GM23338 (cell line): ENCODE data around the gene NRP2. TPM values are rescaled to one million over a fixed set of nuclear protein-coding genes. Genes with fewer than 3 reads are reported as not detected.

Source experiments
- ATAC-seq: fragments of 200-7000 bp; cut with Tn5 transposase; 3 replicates; pipeline ENCODE4 v1.9.1; 2020
- DNase-seq: peaks from one replicate; pipeline ENCODE4 v3.0.0-alpha.2; 2015; ENCODE audit warnings: low spot score
- H2AFZ ChIP-seq: fragments of 200-600 bp; sonication (generic); 2 replicates; pipeline ENCODE4 v1.8.0; 2016; ENCODE audit warnings: antibody characterized with exemption, mild to moderate bottlenecking, moderate library complexity
- H3F3A ChIP-seq: fragments of 200-600 bp; sonication (generic); replicated peaks from 2 replicates; pipeline ENCODE4 v1.8.0; 2017; ENCODE audit warnings: antibody characterized with exemption, mixed run types, low read depth
- H3K27ac ChIP-seq: fragments of 200-600 bp; sonication (generic); 2 replicates; pipeline ENCODE4 v1.6.1; 2016; ENCODE audit warnings: low read depth
- H3K27me3 ChIP-seq: fragments of 200-600 bp; sonication (generic); 2 replicates; pipeline ENCODE4 v1.8.0; 2016; ENCODE audit warnings: mild to moderate bottlenecking, mixed run types, moderate library complexity; ENCODE audit not compliant: insufficient read depth
- H3K36me3 ChIP-seq: fragments of 200-600 bp; sonication (generic); 2 replicates; pipeline ENCODE4 v1.8.0; 2016; ENCODE audit warnings: mild to moderate bottlenecking; ENCODE audit not compliant: insufficient read depth
- H3K4me1 ChIP-seq: fragments of 200-600 bp; sonication (generic); 2 replicates; pipeline ENCODE4 v1.8.0; 2016; ENCODE audit warnings: mild to moderate bottlenecking, moderate library complexity; ENCODE audit not compliant: insufficient read depth
- H3K4me2 ChIP-seq: fragments of 200-600 bp; sonication (generic); 2 replicates; pipeline ENCODE4 v1.7.1; 2017; ENCODE audit warnings: mixed run types
- H3K4me3 ChIP-seq: fragments of 200-600 bp; sonication (generic); 2 replicates; pipeline ENCODE4 v1.6.1; 2016; ENCODE audit warnings: mixed run types
- H3K79me2 ChIP-seq: fragments of 200-600 bp; sonication (generic); replicated peaks from 2 replicates; pipeline ENCODE4 v1.8.0; 2017; ENCODE audit warnings: mild to moderate bottlenecking; ENCODE audit not compliant: insufficient read depth
- H3K9me2 ChIP-seq: fragments of 200-600 bp; sonication (generic); 2 replicates; pipeline ENCODE4 v1.8.0; 2017; ENCODE audit not compliant: insufficient read depth
- H4K20me1 ChIP-seq: fragments of 200-600 bp; sonication (generic); replicated peaks from 2 replicates; pipeline ENCODE4 v1.8.0; 2017; ENCODE audit warnings: mild to moderate bottlenecking; ENCODE audit not compliant: insufficient read depth
- H3K27ac Mint-ChIP-seq: 2 replicates; pipeline ENCODE4 v1.8.0; 2020; ENCODE audit warnings: inconsistent platforms, mild to moderate bottlenecking, moderate library complexity, mixed read lengths
- H3K27me3 Mint-ChIP-seq: 3 replicates; pipeline ENCODE4 v1.8.0; 2022; ENCODE audit warnings: low read depth, mild to moderate bottlenecking, moderate library complexity, mixed read lengths, inconsistent platforms; ENCODE audit not compliant: insufficient read depth, poor library complexity
- H3K36me3 Mint-ChIP-seq: 3 replicates; pipeline ENCODE4 v1.8.0; 2021; ENCODE audit warnings: low read depth, mild to moderate bottlenecking, inconsistent platforms, moderate library complexity, mixed read lengths
- H3K4me1 Mint-ChIP-seq: 3 replicates; pipeline ENCODE4 v1.8.0; 2020; ENCODE audit warnings: mild to moderate bottlenecking, inconsistent platforms, mixed read lengths
- H3K4me3 Mint-ChIP-seq: 3 replicates; pipeline ENCODE4 v1.8.0; 2021; ENCODE audit warnings: moderate library complexity, mild to moderate bottlenecking, inconsistent platforms, mixed read lengths
- H3K9me3 Mint-ChIP-seq: 3 replicates; pipeline ENCODE4 v1.8.0; 2020; ENCODE audit warnings: moderate library complexity, mild to moderate bottlenecking, inconsistent platforms, mixed read lengths
- CREB1 ChIP-seq: fragments of 250-450 bp; sonication (Bioruptor Pico); IDR thresholded peaks from 2 replicates; pipeline ENCODE4 v1.5.0; 2020; ENCODE audit warnings: low read depth, mild to moderate bottlenecking, moderate library complexity
- EZH2 ChIP-seq: fragments of 200-600 bp; sonication (generic); IDR thresholded peaks from one replicate; pipeline ENCODE4 v1.8.0; 2017; ENCODE audit warnings: antibody characterized with exemption, mild to moderate bottlenecking, low read depth; ENCODE audit not compliant: unreplicated experiment
- EZH2phosphoT487 ChIP-seq: fragments of 200-600 bp; sonication (generic); IDR thresholded peaks from one replicate; pipeline ENCODE4 v1.8.1; 2018; ENCODE audit warnings: antibody characterized with exemption; ENCODE audit not compliant: unreplicated experiment
- JUNB ChIP-seq: IDR thresholded peaks from one replicate; pipeline ENCODE4 v1.6.1; 2016; ENCODE audit warnings: antibody characterized with exemption; ENCODE audit not compliant: unreplicated experiment
- NANOG ChIP-seq: IDR thresholded peaks from 2 replicates; pipeline ENCODE4 v1.6.1; 2016; ENCODE audit warnings: antibody characterized with exemption, borderline replicate concordance
- POLR2AphosphoS5 ChIP-seq: IDR thresholded peaks from 2 replicates; pipeline ENCODE4 v1.6.1; 2016; ENCODE audit warnings: antibody characterized with exemption, low read depth
- STAT1 ChIP-seq: IDR thresholded peaks from one replicate; pipeline ENCODE4 v1.6.1; 2016; ENCODE audit warnings: antibody characterized with exemption; ENCODE audit not compliant: unreplicated experiment
- ZNF114 ChIP-seq: fragments of 250-450 bp; sonication (Bioruptor Pico); IDR thresholded peaks from 2 replicates; pipeline ENCODE4 v1.5.0; 2020; ENCODE audit warnings: mild to moderate bottlenecking, moderate library complexity
- ZNF331 ChIP-seq: fragments of 250-450 bp; sonication (Bioruptor Pico); IDR thresholded peaks from 2 replicates; pipeline ENCODE4 v1.5.0; 2020; ENCODE audit warnings: low read depth, mild to moderate bottlenecking, moderate library complexity
- polyA plus RNA-seq: library from polyadenylated mRNA; unstranded; fragments of >200 nt; fragmentation: Nextera tagmentation; extraction: Ambion mirVana; gene quantifications from 2 replicates; pipeline ENCODE4 v1.2.1, GENCODE V29; 2016
- total RNA-seq: library from RNA; depleted of rRNA; stranded (reverse); fragments of >200 nt; shearing (Covaris generic); gene quantifications from 2 replicates; pipeline ENCODE4 v1.2.3, GENCODE V29; 2014
- TF ChIP-seq, protein P1 (sequence below), 2 experiments: fragments of 200-600 bp in 1 of 2; sonication (generic) in 1 of 2; conservative IDR thresholded peaks; 2 replicates each; pipeline versions ENCODE4 v1.5.1 to v1.6.1; 2016 to 2017; ENCODE audit warnings: antibody characterized with exemption in 2 of 2, low read depth in 2 of 2, mild to moderate bottlenecking in 2 of 2, moderate library complexity in 1 of 2
- TF ChIP-seq, protein P2 (sequence below): IDR thresholded peaks from one replicate; pipeline ENCODE4 v1.6.1; 2018; ENCODE audit warnings: antibody characterized with exemption; ENCODE audit not compliant: unreplicated experiment
- TF ChIP-seq, protein P3 (sequence below): IDR thresholded peaks from 2 replicates; pipeline ENCODE4 v1.6.1; 2016; ENCODE audit warnings: antibody characterized with exemption
- TF ChIP-seq, protein P4 (sequence below): fragments of 250-450 bp; sonication (Bioruptor Pico); IDR thresholded peaks from 2 replicates; pipeline ENCODE4 v1.5.0; 2020; ENCODE audit warnings: mild to moderate bottlenecking, moderate library complexity

Gene NRP2
- total and polyA plus RNA-seq, 2 experiments from 2014 or later = 18.4 to 22.0 TPM

DNA sequence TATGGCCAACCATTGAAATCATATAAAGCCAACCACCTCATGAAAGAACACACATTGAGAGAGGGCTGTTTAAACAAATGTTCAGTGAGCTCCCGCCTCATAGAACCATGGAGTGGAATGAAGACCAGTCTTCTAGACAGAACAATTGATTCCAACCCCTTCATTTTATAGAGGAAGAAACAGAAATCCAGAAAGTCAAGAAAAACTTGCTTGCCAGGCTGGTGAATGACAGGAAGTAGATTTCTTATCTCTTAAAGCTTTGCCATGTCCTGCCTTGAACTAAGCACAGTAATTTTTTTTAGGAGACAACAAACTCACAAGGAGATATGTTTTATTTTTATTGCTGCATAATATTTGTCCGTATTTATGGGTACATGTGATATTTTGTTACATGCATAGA, 16.5 kb upstream of the NRP2 start:
- no peak for ATAC-seq
- H3K4me1 ChIP-seq = peaks cover 9% of the 10 kb centered on the region; the same call in 1 of the 2 replicates
- Mint-ChIP-seq H3K9me3 (peaks cover 3% of the 10 kb centered on the region; the same call in 1 of the 3 replicates), H3K4me1 (peaks cover 8% of the 10 kb centered on the region), H3K4me3 (no peak overlapping the region), H3K36me3 (peaks cover 4% of the 10 kb centered on the region; the same call in 2 of the 3 replicates), H3K27me3 (no peaks in the 10 kb centered on the region), H3K27ac (no peak overlapping the region)
- H2AFZ ChIP-seq = no peak overlapping the region
- no peak overlapping the region for H3K4me3 ChIP-seq
- no peaks in the 10 kb centered on the region for H3K36me3 ChIP-seq
- H3K9me2 ChIP-seq = peaks cover 3% of the 10 kb centered on the region; the same call in 1 of the 2 replicates
- no peaks in the 10 kb centered on the region for H4K20me1 ChIP-seq
- no peak overlapping the region for H3K4me2 ChIP-seq
- no peaks in the 10 kb centered on the region for H3K27me3 ChIP-seq
- no peak overlapping the region for H3K27ac ChIP-seq
- no peak for DNase-seq
- no peaks in the 10 kb centered on the region for H3K79me2 ChIP-seq
- no peaks in the 10 kb centered on the region for H3F3A ChIP-seq
- no peak for TF ChIP-seq STAT1
- TF ChIP-seq EZH2phosphoT487 = no peak
- TF ChIP-seq CREB1 (CRISPR knock-in tag) = no peak
- TF ChIP-seq, protein P1, sequence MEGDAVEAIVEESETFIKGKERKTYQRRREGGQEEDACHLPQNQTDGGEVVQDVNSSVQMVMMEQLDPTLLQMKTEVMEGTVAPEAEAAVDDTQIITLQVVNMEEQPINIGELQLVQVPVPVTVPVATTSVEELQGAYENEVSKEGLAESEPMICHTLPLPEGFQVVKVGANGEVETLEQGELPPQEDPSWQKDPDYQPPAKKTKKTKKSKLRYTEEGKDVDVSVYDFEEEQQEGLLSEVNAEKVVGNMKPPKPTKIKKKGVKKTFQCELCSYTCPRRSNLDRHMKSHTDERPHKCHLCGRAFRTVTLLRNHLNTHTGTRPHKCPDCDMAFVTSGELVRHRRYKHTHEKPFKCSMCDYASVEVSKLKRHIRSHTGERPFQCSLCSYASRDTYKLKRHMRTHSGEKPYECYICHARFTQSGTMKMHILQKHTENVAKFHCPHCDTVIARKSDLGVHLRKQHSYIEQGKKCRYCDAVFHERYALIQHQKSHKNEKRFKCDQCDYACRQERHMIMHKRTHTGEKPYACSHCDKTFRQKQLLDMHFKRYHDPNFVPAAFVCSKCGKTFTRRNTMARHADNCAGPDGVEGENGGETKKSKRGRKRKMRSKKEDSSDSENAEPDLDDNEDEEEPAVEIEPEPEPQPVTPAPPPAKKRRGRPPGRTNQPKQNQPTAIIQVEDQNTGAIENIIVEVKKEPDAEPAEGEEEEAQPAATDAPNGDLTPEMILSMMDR (conservative IDR thresholded peaks at IDR 0.05; ENCODE audit: low read depth in 2 of 2) = no peak
- TF ChIP-seq, protein P2, sequence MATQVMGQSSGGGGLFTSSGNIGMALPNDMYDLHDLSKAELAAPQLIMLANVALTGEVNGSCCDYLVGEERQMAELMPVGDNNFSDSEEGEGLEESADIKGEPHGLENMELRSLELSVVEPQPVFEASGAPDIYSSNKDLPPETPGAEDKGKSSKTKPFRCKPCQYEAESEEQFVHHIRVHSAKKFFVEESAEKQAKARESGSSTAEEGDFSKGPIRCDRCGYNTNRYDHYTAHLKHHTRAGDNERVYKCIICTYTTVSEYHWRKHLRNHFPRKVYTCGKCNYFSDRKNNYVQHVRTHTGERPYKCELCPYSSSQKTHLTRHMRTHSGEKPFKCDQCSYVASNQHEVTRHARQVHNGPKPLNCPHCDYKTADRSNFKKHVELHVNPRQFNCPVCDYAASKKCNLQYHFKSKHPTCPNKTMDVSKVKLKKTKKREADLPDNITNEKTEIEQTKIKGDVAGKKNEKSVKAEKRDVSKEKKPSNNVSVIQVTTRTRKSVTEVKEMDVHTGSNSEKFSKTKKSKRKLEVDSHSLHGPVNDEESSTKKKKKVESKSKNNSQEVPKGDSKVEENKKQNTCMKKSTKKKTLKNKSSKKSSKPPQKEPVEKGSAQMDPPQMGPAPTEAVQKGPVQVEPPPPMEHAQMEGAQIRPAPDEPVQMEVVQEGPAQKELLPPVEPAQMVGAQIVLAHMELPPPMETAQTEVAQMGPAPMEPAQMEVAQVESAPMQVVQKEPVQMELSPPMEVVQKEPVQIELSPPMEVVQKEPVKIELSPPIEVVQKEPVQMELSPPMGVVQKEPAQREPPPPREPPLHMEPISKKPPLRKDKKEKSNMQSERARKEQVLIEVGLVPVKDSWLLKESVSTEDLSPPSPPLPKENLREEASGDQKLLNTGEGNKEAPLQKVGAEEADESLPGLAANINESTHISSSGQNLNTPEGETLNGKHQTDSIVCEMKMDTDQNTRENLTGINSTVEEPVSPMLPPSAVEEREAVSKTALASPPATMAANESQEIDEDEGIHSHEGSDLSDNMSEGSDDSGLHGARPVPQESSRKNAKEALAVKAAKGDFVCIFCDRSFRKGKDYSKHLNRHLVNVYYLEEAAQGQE = no peak
- no peak for TF ChIP-seq ZNF114
- no peak for TF ChIP-seq ZNF331 (CRISPR knock-in tag)
- TF ChIP-seq POLR2AphosphoS5 = no peak
- TF ChIP-seq EZH2 = no peak
- TF ChIP-seq JUNB = no peak
- no peak for TF ChIP-seq NANOG
- TF ChIP-seq, protein P3, sequence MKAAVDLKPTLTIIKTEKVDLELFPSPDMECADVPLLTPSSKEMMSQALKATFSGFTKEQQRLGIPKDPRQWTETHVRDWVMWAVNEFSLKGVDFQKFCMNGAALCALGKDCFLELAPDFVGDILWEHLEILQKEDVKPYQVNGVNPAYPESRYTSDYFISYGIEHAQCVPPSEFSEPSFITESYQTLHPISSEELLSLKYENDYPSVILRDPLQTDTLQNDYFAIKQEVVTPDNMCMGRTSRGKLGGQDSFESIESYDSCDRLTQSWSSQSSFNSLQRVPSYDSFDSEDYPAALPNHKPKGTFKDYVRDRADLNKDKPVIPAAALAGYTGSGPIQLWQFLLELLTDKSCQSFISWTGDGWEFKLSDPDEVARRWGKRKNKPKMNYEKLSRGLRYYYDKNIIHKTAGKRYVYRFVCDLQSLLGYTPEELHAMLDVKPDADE = no peak
- TF ChIP-seq, protein P4, sequence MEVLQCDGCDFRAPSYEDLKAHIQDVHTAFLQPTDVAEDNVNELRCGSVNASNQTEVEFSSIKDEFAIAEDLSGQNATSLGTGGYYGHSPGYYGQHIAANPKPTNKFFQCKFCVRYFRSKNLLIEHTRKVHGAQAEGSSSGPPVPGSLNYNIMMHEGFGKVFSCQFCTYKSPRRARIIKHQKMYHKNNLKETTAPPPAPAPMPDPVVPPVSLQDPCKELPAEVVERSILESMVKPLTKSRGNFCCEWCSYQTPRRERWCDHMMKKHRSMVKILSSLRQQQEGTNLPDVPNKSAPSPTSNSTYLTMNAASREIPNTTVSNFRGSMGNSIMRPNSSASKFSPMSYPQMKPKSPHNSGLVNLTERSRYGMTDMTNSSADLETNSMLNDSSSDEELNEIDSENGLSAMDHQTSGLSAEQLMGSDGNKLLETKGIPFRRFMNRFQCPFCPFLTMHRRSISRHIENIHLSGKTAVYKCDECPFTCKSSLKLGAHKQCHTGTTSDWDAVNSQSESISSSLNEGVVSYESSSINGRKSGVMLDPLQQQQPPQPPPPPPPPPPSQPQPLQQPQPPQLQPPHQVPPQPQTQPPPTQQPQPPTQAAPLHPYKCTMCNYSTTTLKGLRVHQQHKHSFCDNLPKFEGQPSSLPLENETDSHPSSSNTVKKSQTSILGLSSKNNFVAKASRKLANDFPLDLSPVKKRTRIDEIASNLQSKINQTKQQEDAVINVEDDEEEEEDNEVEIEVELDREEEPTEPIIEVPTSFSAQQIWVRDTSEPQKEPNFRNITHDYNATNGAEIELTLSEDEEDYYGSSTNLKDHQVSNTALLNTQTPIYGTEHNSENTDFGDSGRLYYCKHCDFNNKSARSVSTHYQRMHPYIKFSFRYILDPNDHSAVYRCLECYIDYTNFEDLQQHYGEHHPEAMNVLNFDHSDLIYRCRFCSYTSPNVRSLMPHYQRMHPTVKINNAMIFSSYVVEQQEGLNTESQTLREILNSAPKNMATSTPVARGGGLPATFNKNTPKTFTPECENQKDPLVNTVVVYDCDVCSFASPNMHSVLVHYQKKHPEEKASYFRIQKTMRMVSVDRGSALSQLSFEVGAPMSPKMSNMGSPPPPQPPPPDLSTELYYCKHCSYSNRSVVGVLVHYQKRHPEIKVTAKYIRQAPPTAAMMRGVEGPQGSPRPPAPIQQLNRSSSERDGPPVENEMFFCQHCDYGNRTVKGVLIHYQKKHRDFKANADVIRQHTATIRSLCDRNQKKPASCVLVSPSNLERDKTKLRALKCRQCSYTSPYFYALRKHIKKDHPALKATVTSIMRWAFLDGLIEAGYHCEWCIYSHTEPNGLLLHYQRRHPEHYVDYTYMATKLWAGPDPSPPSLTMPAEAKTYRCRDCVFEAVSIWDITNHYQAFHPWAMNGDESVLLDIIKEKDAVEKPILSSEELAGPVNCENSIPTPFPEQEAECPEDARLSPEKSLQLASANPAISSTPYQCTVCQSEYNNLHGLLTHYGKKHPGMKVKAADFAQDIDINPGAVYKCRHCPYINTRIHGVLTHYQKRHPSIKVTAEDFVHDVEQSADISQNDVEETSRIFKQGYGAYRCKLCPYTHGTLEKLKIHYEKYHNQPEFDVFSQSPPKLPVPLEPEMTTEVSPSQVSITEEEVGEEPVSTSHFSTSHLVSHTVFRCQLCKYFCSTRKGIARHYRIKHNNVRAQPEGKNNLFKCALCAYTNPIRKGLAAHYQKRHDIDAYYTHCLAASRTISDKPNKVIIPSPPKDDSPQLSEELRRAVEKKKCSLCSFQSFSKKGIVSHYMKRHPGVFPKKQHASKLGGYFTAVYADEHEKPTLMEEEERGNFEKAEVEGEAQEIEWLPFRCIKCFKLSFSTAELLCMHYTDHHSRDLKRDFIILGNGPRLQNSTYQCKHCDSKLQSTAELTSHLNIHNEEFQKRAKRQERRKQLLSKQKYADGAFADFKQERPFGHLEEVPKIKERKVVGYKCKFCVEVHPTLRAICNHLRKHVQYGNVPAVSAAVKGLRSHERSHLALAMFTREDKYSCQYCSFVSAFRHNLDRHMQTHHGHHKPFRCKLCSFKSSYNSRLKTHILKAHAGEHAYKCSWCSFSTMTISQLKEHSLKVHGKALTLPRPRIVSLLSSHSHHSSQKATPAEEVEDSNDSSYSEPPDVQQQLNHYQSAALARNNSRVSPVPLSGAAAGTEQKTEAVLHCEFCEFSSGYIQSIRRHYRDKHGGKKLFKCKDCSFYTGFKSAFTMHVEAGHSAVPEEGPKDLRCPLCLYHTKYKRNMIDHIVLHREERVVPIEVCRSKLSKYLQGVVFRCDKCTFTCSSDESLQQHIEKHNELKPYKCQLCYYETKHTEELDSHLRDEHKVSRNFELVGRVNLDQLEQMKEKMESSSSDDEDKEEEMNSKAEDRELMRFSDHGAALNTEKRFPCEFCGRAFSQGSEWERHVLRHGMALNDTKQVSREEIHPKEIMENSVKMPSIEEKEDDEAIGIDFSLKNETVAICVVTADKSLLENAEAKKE (CRISPR knock-in tag) = no peak
